ENCODE results near the gene ABO.
A peak's percentile ranks its signal among the peaks of the same experiment; 100 is the strongest.
"Not testable (repeated sequence)": the region's sequence is repeated elsewhere in the genome, so short reads cannot be mapped to it uniquely, and the experiment has no call there.

ABO gene

DNA sequence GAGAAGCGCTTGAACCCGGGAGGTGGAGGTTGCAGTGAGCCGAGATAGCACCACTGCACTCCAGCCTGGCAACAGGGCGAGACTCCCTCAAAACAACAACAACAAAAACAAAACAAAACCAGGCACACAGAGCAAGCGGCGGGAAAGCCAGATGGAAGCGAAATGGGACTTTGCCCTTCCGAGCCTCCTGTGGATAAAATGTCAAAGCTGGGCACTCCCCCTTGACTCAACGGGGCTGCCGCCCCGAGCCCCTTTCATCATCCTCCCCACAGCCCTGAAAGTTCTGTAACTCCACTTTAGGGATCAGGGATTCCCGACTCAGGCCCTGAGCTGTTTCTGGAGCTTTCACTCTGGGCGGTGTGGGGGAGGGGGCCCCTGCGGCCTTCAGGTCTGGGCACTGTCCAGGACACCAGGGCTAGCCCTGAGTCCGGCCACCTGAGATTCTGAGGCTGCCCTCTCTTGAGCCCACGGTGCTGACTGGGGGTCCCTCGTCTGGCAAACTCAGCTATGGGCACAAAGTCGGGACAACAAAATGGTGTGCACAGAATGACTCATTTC, 35.4 kb downstream of the ABO start:
- no peak for DNase-seq

DNA sequence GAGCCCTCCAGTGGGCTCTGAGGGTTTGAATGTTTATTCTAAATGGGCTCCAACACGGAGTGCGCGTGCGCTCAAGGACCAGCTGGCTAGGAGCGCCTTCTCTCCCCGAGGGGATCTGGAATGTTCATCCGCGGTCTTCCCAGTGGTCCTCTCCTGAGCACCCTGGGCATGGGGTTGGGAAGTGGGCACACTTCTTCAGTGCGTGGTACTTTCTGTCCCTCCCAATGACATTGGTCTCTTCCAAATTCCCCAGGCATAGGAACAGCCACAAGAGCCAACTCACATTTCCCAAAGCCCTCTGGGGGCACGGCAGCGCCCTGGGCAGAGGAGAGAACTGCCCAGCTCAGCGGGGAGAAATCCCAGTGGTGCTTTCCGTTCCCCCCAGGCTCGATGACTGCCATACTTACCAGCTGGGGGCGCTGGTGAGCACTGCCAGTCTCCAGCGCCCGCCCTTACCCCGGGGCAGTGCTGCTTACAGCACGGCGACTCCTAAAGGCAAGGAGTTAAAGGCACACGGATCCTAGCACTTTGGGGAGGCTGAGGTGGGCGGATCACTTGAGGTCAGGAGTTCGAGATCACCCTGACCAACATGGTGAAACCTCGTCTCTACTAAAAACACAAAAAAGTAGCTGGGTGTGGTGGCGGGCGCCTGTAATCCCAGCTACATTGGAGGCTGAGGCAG, 36.0 kb downstream of the ABO start:
- peak; percentile 76 to 78 for DNase-seq

GRCh38 chr9:133238272-133238850, 36.6 kb downstream of the ABO start:
- peak; percentile 47 to 62 for DNase-seq

- no peak for DNase-seq
These were observed 37.8 kb downstream of the ABO start for GRCh38 chr9:133237035-133237731.

DNA sequence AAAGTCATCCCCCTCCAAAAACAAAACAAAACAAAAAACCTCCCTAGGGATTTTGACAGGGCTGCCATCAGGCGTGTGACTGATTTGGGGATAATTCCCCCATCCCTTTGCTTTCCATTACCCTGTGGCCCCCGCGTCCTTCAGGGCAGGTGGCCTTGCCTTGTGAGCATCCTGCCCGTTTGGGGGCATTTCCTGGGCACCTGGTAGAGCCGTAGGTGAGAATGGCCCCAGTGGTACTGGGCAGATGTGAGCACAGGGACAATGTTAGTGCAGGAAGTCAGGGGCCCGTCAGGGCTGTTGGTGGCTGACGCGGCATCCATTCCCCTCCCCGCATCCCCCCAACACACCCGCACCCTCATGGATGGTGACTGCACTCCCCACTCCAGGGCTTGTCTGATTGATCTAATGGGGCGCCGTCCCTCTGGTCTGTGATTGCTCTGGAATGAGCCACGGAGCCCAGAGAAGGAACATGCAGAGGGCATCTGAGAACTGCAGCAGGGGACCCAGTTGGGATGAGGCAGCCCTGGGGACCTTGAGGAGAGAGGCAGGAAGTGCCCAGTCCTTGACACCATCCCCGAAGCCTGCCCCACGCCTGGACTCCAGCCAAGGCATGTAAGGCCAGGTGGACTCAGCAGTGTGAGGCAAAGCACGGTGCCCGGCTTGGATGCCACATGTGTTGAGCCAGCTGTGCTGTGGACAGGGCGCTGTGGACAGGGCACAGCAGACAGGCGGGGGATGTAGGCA, 38.5 kb downstream of the ABO start:
- DNase-seq, result not testable (repeated sequence)

DNA sequence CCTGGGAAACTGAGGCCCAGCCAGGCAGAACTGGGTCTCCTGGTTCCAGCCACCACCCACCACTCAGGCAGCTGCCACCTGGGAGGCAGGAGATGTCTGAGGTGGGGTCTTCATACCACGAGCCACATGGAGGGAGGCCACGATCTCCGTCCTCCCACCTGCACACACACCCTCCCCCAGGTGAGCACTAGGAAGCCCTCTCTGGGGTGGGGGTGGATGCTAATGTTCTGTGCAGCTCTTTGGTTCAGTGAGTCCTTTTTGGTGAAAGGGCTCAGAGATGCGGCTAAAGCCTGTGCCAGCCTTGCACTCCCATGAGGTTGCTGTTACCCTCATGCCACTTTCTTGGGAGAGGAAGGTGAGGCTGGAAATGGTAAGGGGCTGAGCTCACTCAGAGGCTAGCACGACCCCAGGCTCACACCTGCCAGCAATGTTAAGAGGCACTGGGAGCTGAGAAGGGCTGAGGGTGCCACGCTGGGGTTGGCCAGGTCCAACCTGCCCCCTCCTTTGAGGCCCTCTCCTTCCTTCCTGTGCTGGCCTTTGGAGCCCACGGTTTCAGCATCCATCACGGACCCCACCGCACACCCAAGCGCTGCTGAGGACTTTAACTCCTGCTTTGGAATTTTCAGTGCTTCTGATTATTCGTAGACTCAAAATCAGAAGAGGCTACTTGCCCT, 39.3 kb downstream of the ABO start:
- no peak for DNase-seq

DNA sequence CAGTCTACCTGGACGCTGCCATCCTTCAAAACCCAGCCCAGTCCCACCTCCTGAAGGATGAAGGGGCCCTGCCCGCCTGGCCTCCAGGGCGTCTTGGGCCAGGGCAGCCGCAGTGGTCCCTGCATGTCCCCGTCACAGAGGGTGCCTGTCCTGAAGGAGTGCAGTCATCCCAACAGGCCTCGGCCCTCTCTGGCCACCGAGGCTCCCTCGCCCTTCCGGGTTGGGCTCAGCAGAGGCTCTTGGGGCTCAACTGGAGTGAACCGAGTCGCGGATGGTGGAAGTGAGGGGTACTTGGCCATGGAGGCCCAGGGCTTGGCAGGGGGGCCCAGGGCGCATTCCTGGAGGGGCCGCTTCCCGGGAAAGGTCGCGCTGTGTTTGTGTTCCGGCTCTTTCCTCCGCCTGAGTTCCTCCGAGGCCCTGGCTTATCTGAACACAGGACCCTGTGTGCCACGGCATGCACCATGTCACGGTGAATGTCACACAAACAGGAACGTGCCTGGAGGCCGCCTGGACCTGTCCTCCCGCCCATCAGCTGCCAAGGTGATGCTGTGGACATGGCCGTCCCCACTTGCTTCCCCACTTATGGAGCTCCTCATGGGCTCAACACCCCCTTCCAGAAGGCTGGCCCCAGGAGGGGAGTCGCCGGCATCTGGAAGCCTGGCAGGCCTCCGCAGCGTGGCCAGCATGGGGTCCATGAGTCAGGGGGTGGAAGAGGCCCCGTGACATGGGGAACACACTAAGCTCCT, 40.3 kb downstream of the ABO start:
- DNase-seq, result no peak

DNA sequence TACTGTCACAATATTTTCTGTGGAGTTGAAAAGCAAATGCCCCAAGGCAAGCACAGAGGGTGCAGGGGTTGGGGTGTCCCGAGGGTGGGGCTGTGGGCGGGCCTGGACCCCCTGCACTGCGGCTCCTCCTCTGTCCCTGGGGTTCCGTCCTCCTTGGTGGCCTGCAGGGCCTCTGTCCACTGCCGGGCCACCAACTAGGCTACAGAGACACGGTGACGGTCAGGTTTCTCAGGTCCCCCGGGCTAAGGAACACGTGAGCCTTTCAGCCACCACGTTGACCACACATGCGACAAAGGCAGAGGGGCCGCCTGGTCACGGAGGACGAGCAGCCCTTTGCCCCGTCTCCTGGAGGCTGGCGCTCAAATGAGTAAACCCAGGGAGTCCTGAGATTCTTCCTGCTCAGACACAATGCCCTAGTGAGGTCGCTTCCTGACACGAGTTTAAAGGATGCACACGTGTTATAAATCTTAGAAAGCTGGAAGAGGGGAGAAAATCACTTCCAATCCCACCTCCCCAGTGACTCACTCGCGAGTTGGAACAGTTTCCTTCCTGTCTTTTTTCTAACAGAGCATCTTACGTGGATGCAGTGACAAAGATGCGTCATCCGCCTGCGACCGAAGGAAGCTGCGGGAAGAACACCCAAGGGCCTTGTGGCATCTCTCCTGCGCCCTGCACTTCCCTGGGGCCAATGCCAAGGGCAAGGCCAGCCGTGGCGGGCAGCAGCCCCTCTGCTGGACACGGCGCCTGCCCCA, 41.1 kb downstream of the ABO start:
- no peak for DNase-seq

- not testable (repeated sequence) for DNase-seq
These were observed 43.0 kb downstream of the ABO start for GRCh38 chr9:133231934-133232568.

GRCh38 chr9:133230514-133230913, 44.5 kb downstream of the ABO start:
- not testable (repeated sequence) for DNase-seq

DNA sequence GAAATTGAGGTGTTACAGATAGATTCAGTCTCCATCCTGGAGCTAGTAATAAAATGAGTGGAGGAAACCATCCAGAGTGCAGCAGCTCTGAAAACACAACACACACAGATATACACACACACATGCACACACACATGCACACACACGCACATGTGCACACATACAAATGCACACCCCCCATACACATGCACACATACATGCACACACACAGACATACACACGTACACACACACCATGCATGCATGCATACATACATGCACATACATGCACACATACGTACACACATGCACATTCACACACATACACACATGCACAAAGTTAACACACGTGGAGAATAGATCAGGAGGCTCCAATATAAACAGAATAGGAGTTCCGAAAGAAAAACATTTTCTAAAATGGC, 44.9 kb downstream of the ABO start:
- DNase-seq, result no peak

DNA sequence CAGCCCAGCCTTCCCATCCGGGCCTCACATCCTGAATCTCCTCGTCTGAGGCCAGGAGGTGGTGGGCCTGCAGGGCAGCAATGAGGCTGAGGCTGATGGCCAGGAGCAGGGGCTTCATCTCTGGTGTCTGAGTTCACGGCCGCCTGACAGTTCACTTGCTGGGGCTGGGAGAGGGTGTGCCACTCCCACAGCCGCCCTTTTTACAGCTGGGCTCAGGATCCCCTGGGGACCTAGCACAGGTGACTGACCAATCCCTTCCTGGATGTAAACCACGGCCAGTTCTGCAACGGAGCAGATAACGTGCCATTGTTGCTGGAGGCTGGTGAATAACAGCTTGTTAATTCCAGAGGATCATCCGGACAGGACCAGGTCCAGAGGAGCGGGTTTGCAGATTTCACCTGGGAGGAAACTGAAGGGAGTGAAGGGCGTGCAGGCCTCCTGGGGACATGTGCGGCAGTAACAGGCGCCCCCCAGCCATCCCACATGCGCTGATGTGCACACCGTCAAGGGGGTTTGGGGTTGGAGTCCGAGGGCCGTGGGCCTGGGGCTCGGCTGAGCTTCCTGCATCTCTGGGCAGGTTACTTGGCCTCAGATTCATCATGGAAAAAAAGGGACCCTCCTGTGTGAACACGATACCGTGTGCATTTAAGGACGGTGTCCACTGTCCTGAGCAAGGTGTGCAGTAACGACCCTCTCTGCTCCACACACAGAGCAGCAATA, 46.4 kb downstream of the ABO start:
- not testable (repeated sequence) for DNase-seq

- DNase-seq, result not testable (repeated sequence)
These were observed 47.0 kb downstream of the ABO start for GRCh38 chr9:133227996-133228395.

DNA sequence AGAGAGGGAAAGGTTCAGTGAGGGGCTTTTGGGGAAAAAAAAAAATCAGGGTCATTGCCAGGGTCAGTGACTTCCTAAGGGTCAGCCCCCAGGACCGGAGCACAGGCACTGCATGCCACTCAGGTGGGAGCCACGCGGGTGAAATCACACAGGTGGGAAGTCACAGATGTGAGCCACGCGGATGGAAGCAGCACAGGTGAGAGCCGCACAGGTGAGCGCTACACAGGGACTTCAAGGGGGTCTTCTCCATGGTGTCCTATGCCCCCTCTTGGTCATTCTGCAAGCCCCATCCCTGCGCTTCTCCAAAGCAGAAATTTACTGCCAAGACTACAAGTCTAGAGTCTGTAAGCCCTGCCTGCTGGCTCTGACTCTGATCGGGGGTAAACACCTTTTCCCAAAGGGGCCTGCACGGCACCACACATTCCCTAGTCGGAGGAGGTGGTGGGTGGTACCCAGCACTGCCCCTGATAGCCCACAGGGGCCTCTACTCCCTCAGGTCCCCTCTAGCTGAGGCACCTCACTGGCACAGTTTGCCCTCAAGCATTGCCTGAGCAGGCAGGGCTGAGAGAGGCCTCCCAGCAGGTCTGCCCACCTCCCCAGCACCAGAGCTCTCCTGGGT, 47.6 kb downstream of the ABO start:
- no peak for DNase-seq

DNA sequence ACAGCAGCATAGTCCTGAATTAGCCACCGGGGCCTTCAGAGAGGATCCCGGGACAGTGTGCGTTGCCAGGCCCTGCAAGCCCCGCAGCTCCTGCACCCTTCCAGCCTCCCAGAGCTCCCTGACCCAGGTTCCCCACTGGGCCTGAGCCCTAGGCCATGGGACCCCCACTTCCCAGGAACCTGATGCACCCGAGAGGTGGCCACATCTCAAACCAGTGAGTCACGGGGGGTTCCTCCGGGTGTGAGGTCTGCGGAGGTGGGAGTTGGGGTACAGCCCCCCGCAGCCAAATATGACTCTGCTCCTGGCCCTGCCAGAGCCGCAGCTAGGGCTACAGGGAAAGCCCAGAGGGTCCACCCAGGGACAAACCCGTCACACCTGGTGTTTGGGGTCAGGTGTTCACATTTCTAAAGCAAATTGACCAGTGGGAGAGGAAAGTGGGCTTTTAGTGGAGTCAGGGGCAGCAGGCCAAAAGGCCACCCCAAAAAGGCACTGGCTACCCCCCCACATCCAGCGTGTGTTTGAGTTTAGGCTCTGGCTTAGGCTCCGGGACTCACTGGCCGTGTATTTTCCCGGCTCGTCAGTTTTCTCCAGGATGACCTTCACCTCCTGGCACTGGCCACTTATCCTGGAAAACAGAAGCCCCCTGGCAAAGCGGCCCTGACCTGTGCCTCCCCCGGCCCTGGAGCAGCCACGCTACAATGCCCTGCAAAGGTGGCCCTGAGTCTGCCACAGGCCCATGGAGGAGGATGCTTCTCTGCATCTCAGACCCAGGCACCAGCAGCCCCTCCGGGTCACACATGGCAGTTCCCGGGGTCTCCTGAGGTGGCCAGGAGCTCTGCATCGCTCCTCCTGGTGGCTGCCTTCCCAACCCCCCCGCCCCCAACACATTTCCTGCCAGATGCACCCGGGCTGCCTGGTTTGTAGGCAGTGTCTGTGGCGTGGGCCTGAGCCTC, 48.5 kb downstream of the ABO start:
- DNase-seq, result no peak

GRCh38 chr9:133225171-133226011, 49.6 kb downstream of the ABO start:
- no peak for DNase-seq

GRCh38 chr9:133224762-133225161, 50.2 kb downstream of the ABO start:
- no peak for DNase-seq

Measured in activated CD4-positive, alpha-beta T cell treated with anti-CD3 and anti-CD28 coated beads, Interleukin-2, amount 50 U/mL, for 48 hours (primary cell).